B cell (primary cell): ENCODE measurements around the gene ISG15. TPM values are rescaled to one million over a fixed set of nuclear protein-coding genes. Genes with fewer than 3 reads are reported as not detected.

Source experiments
- ATAC-seq: fragments of 200-7000 bp; cut with Tn5 transposase; one replicate; pipeline ENCODE4 v1.10.0; 2021; ENCODE audit warnings: low read depth, mild to moderate bottlenecking, moderate number of reproducible peaks, moderate library complexity
- CTCF ChIA-PET: fragments of 350-600 bp; sonication (Branson Sonifier 250); formaldehyde crosslinking; loops from one replicate; lab custom pipeline; 2021; ENCODE audit warnings: antibody characterized with exemption, inconsistent platforms; lab: Charles Lee
- POLR2A ChIA-PET: fragments of 350-600 bp; sonication (Branson Sonifier 250); formaldehyde crosslinking; loops from one replicate; lab custom pipeline; 2021; ENCODE audit warnings: antibody characterized with exemption; lab: Charles Lee
- DNase-seq: peaks from one replicate; pipeline ENCODE4 v3.0.0; 2013
- H2AFZ ChIP-seq: 2 replicates; pipeline ENCODE4 v1.6.1; 2012; ENCODE audit warnings: mild to moderate bottlenecking, low read depth, low read length; ENCODE audit not compliant: insufficient read depth, poor library complexity, severe bottlenecking
- H3K27ac ChIP-seq, 2 donors: 1 replicate in 1 of 2; 2 replicates in 1 of 2; pipeline ENCODE4 v1.5.1; 2012 to 2013; ENCODE audit warnings: low read length in 2 of 2, mild to moderate bottlenecking in 2 of 2, moderate library complexity in 1 of 2
- H3K27me3 ChIP-seq, 4 experiments: fragments of 200-600 bp in 1 of 4; sonication (generic) in 1 of 4; replicated peaks in 1 of 4; 1 replicate in 2 of 4; 2 replicates in 2 of 4; pipeline versions ENCODE4 v1.6.1 to v1.7.0; 2013 to 2016; ENCODE audit warnings: low read length in 3 of 4, mild to moderate bottlenecking in 2 of 4, mixed read lengths in 1 of 4, moderate library complexity in 1 of 4; ENCODE audit not compliant: insufficient read depth in 4 of 4, control insufficient read depth in 3 of 4; ENCODE audit errors: control extremely low read depth in 1 of 4
- H3K36me3 ChIP-seq, 2 experiments: replicated peaks in 1 of 2; 1 replicate in 1 of 2; 2 replicates in 1 of 2; pipeline versions ENCODE4 v1.6.1 to v1.7.1; 2013; ENCODE audit warnings: low read length in 1 of 2; ENCODE audit not compliant: insufficient read depth in 2 of 2, control insufficient read depth in 1 of 2; ENCODE audit errors: control extremely low read depth in 1 of 2, extremely low read depth in 1 of 2
- H3K4me1 ChIP-seq, 2 donors: fragments of 200-600 bp in 1 of 2; sonication (generic) in 1 of 2; 1 replicate in 1 of 2; 2 replicates in 1 of 2; pipeline versions ENCODE4 v1.5.1 to v1.6.1; 2013 to 2017; ENCODE audit warnings: low read length in 2 of 2; ENCODE audit not compliant: control insufficient read depth in 2 of 2, insufficient read depth in 2 of 2
- H3K4me2 ChIP-seq: replicated peaks from 2 replicates; pipeline ENCODE3; 2012; ENCODE audit warnings: mild to moderate bottlenecking, low read depth, low read length; ENCODE audit not compliant: poor library complexity, severe bottlenecking
- H3K4me3 ChIP-seq, 5 experiments: fragments of 200-600 bp in 1 of 5; sonication (generic) in 1 of 5; 1 replicate in 3 of 5; 2 replicates in 2 of 5; pipeline versions ENCODE4 v1.5.1 to v1.7.0; 2011 to 2016; ENCODE audit warnings: low read length in 4 of 5, mild to moderate bottlenecking in 4 of 5, low read depth in 2 of 5, control low read depth in 1 of 5, moderate library complexity in 1 of 5; ENCODE audit not compliant: insufficient read depth in 1 of 5; ENCODE audit errors: control extremely low read depth in 1 of 5, extremely low read depth in 1 of 5
- H3K79me2 ChIP-seq: fragments of 200-600 bp; sonication (generic); one replicate; pipeline ENCODE4 v1.6.0; 2016; ENCODE audit warnings: low read length; ENCODE audit not compliant: control insufficient read depth, insufficient read depth
- H3K9ac ChIP-seq: fragments of 200-600 bp; sonication (generic); 2 replicates; pipeline ENCODE4 v1.6.1; 2017; ENCODE audit warnings: mild to moderate bottlenecking, low read length, moderate library complexity
- H3K9me3 ChIP-seq, 3 donors: one replicate each; pipeline versions ENCODE4 v1.6.1 to v1.7.1; 2013; ENCODE audit warnings: low read length in 2 of 3; ENCODE audit not compliant: control insufficient read depth in 2 of 3, insufficient read depth in 1 of 3; ENCODE audit errors: control extremely low read depth in 1 of 3
- H4K20me1 ChIP-seq: 2 replicates; pipeline ENCODE4 v1.6.0; 2012; ENCODE audit warnings: mild to moderate bottlenecking, low read length; ENCODE audit not compliant: insufficient read depth, control insufficient read depth, poor library complexity, severe bottlenecking
- H3K27ac Mint-ChIP-seq: one replicate; pipeline ENCODE4 v1.8.0; 2021; ENCODE audit warnings: mixed read lengths
- H3K27me3 Mint-ChIP-seq: one replicate; pipeline ENCODE4 v1.8.0; 2021; ENCODE audit warnings: mixed read lengths
- H3K4me1 Mint-ChIP-seq: one replicate; pipeline ENCODE4 v1.8.0; 2021; ENCODE audit warnings: mixed read lengths
- H3K4me3 Mint-ChIP-seq: one replicate; pipeline ENCODE4 v1.8.0; 2021; ENCODE audit warnings: mixed read lengths
- H3K9me3 Mint-ChIP-seq: one replicate; pipeline ENCODE4 v1.8.0; 2022; ENCODE audit warnings: mixed read lengths; ENCODE audit not compliant: insufficient read depth
- EZH2 ChIP-seq: IDR thresholded peaks from 2 replicates; pipeline ENCODE4 v1.6.1; 2012; ENCODE audit warnings: borderline replicate concordance, low read depth, mild to moderate bottlenecking, moderate library complexity, low read length; ENCODE audit not compliant: insufficient read depth, poor library complexity, severe bottlenecking
- WGBS: methylation state at CpG from one replicate; pipeline ENCODE4 v1.1.5; 2013; ENCODE audit warnings: missing lambda C conversion rate; ENCODE audit not compliant: insufficient coverage; 5-methylcytosine and 5-hydroxymethylcytosine counted together
- intact Hi-C: fragments of 100-400 bp; cut with micrococcal nuclease; formaldehyde crosslinking; loops from one replicate; pipeline ENCODE4 v1.10.0; 2022
- polyA plus RNA-seq: library from polyadenylated mRNA; depleted of rRNA; stranded (reverse); fragments of >200 nt; gene quantifications from 2 replicates; pipeline ENCODE4 v1.2.3, GENCODE V29; 2012
- total RNA-seq, 2 donors: library from RNA; stranded (reverse); fragments of 120-200 nt in 1 of 2; gene quantifications; 1 replicate in 1 of 2; 2 replicates in 1 of 2; pipeline versions ENCODE4 v1.2.3 to v1.2.4, GENCODE V29; 2013 to 2022
- TF ChIP-seq, protein P1 (sequence below): fragments of 200-600 bp; IDR thresholded peaks from one replicate; pipeline ENCODE4 v1.8.0; 2022; ENCODE audit warnings: antibody characterized with exemption, mild to moderate bottlenecking

The ISG15 gene
- total and polyA plus RNA-seq, 2 donors (not counting 1 experiment from before 2014, with no cell fraction given), result 28.3 to 91.4 TPM

DNA sequence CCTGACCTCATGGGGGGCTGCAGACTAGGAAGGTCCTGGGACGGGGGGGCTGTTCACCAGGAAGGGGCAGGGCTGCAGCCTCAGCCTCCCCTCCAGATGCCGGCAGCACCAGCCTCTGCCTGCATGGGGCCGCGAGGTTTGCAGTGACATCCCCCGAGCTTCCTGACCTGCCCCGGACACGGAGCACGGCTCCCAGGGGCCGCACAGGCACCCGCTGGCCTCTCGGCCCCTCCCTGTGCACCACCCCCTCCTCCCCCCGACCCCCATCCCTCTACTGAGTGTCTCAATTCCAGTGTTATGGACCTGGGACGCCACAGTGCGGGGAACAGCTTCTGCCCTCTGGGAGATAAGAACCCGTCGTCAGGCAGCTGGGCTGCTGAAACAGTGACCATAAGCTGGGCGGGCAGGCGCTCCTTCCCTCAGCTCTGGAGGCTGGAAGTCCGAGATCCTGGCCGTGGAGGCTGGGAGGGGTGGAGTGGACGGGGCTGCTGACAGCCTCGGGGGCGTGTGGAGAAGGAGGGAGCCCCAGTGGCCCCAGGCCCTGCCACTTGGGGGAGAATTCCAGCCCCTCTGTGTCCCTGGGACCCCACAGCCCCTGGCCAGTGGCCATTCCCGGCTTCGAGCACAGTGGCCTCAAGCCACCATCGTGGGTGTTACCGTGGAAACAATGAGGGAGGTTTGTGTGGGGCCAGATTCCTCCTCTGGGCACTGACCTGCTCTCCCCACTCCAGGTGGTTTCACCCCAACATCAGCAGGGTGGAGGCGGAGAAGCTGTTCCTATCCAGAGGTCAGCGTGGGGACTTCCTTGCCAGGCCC lies 49.3 kb downstream of the ISG15 start:
- Histone ChIP-seq H3K4me1 (peaks cover 38 to 44% of the 10 kb centered on the region in 2 donors), H3K4me3 (no peak overlapping the region), H3K27me3 (peaks cover 0 to 60% (median 30%) of the 10 kb centered on the region in 4 experiments), H2AFZ (no peak overlapping the region), H3K36me3 (no peaks in the 10 kb centered on the region), H3K27ac (no peak overlapping the region), H3K4me2 (no peak overlapping the region), H3K9ac (no peak overlapping the region), H3K79me2 (no peaks in the 10 kb centered on the region), H3K9me3 (peaks cover 0 to 29% (median 0%) of the 10 kb centered on the region in 3 donors), H4K20me1 (peaks cover 4% of the 10 kb centered on the region)
- ATAC-seq (no peak), DNase-seq (no peak)
- CTCF ChIA-PET, result interaction anchor here (1.0 to 3.3 kb wide), 8 partner anchors 13 to 378 kb away, joined by 3 to 29 read pairs (median 12); partner anchors contain the start of gene PERM1
- peak overlapping the region; percentile 26 for H3K27ac Mint-ChIP-seq
- peaks cover 7% of the 10 kb centered on the region for H3K27me3 Mint-ChIP-seq
- WGBS, result 35% methylated on average over 23 of the region's 29 CpGs
- H3K4me3 Mint-ChIP-seq, result peak overlapping the region; percentile 37
- POLR2A ChIA-PET, result interaction anchor here (0.6 to 2.5 kb wide), 3 partner anchors 22 to 29 kb away, joined by 3 to 27 read pairs (median 6); no protein-coding TSS in a partner anchor
- intact Hi-C loops, result loop anchor here (1.0 to 10.0 kb wide), 2 partner anchors 29 to 48 kb away; partner anchors contain the start of gene ISG15
- peaks cover 25% of the 10 kb centered on the region for H3K4me1 Mint-ChIP-seq
- TF ChIP-seq, protein P1, sequence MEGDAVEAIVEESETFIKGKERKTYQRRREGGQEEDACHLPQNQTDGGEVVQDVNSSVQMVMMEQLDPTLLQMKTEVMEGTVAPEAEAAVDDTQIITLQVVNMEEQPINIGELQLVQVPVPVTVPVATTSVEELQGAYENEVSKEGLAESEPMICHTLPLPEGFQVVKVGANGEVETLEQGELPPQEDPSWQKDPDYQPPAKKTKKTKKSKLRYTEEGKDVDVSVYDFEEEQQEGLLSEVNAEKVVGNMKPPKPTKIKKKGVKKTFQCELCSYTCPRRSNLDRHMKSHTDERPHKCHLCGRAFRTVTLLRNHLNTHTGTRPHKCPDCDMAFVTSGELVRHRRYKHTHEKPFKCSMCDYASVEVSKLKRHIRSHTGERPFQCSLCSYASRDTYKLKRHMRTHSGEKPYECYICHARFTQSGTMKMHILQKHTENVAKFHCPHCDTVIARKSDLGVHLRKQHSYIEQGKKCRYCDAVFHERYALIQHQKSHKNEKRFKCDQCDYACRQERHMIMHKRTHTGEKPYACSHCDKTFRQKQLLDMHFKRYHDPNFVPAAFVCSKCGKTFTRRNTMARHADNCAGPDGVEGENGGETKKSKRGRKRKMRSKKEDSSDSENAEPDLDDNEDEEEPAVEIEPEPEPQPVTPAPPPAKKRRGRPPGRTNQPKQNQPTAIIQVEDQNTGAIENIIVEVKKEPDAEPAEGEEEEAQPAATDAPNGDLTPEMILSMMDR, result no peak
- TF ChIP-seq EZH2, result no peak
- H3K9me3 Mint-ChIP-seq, result no peaks in the 10 kb centered on the region
